22Rv1 (cell line): ENCODE results near the gene KDM3B.

ENCODE experiments used
- ZFX ChIP-seq: fragments of 450-650 bp; IDR thresholded peaks from 2 replicates; pipeline ENCODE4 v1.6.1; 2017; ENCODE audit warnings: antibody characterized with exemption, borderline replicate concordance
- TF ChIP-seq, protein P1 (sequence below): fragments of 450-650 bp; IDR thresholded peaks from 2 replicates; pipeline ENCODE4 v1.5.1; 2017; ENCODE audit warnings: mild to moderate bottlenecking

GRCh38 chr5:138338411-138339090, 13.9 kb upstream of the KDM3B start:
- TF ChIP-seq, protein P1, sequence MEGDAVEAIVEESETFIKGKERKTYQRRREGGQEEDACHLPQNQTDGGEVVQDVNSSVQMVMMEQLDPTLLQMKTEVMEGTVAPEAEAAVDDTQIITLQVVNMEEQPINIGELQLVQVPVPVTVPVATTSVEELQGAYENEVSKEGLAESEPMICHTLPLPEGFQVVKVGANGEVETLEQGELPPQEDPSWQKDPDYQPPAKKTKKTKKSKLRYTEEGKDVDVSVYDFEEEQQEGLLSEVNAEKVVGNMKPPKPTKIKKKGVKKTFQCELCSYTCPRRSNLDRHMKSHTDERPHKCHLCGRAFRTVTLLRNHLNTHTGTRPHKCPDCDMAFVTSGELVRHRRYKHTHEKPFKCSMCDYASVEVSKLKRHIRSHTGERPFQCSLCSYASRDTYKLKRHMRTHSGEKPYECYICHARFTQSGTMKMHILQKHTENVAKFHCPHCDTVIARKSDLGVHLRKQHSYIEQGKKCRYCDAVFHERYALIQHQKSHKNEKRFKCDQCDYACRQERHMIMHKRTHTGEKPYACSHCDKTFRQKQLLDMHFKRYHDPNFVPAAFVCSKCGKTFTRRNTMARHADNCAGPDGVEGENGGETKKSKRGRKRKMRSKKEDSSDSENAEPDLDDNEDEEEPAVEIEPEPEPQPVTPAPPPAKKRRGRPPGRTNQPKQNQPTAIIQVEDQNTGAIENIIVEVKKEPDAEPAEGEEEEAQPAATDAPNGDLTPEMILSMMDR, result no peak
- no peak for TF ChIP-seq ZFX
